Measurements from ENCODE around the gene ABCA2.

GRCh38 chr9:137045294-137046087, 17.5 kb upstream of the ABCA2 start:
- no peak for TF ChIP-seq BRD9 (IDR thresholded peaks at IDR 0.05; ENCODE audit: low read depth, partially characterized antibody)
- no peak for TF ChIP-seq POLR2A (conservative IDR thresholded peaks at IDR 0.05)
- TF ChIP-seq TAF1 (IDR thresholded peaks at IDR 0.05; ENCODE audit: control insufficient read depth, extremely low read depth, insufficient read depth, low read length, severe bottlenecking): no peak
- no peak for TF ChIP-seq ETV6 (IDR thresholded peaks at IDR 0.05; ENCODE audit: borderline replicate concordance in 1 of 2, low read depth in 2 of 2, low read length in 1 of 2)
- no peak for TF ChIP-seq ETV6 (CRISPR knock-in tag; IDR thresholded peaks at IDR 0.05; ENCODE audit: borderline replicate concordance)
